22Rv1 (cell line): ENCODE measurements around the gene SLC7A1.

Source experiments
- ZFX ChIP-seq: fragments of 450-650 bp; IDR thresholded peaks from 2 replicates; pipeline ENCODE4 v1.6.1; 2017; ENCODE audit warnings: antibody characterized with exemption, borderline replicate concordance
- TF ChIP-seq, protein P1 (sequence below): fragments of 450-650 bp; IDR thresholded peaks from 2 replicates; pipeline ENCODE4 v1.5.1; 2017; ENCODE audit warnings: mild to moderate bottlenecking

DNA sequence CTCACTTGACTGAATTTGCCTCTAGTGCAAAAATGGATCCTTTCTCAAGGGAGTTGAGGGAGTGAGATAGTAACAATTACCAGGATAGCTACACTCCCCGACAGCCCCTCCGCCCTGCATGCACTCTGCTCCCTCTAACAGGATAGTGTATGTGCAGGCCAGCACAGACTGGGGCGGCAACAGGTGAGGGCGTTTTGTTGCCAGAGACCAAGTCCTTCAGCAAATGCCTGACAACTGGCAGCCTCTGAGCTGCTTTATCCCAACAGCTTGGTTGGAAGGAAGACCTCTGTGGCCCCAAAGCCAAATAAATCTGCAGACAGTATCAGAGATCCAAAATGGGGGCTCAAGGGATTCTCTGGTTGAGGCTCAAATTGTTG, 86.6 kb downstream of the SLC7A1 start:
- TF ChIP-seq, protein P1, sequence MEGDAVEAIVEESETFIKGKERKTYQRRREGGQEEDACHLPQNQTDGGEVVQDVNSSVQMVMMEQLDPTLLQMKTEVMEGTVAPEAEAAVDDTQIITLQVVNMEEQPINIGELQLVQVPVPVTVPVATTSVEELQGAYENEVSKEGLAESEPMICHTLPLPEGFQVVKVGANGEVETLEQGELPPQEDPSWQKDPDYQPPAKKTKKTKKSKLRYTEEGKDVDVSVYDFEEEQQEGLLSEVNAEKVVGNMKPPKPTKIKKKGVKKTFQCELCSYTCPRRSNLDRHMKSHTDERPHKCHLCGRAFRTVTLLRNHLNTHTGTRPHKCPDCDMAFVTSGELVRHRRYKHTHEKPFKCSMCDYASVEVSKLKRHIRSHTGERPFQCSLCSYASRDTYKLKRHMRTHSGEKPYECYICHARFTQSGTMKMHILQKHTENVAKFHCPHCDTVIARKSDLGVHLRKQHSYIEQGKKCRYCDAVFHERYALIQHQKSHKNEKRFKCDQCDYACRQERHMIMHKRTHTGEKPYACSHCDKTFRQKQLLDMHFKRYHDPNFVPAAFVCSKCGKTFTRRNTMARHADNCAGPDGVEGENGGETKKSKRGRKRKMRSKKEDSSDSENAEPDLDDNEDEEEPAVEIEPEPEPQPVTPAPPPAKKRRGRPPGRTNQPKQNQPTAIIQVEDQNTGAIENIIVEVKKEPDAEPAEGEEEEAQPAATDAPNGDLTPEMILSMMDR = no peak
- no peak for TF ChIP-seq ZFX
